SK-N-SH treated with all-trans-retinoic acid at 6 μM for 48 hours (cell line): ENCODE data around the gene TLDC2.

Source experiments
- ATAC-seq: fragments of 200-7000 bp; cut with Tn5 transposase; 3 replicates; pipeline ENCODE4 v1.9.1; 2020; ENCODE audit warnings: mild to moderate bottlenecking, moderate library complexity
- ARNTL ChIP-seq: fragments of 450-650 bp; formaldehyde crosslinking; IDR thresholded peaks from 2 replicates; pipeline ENCODE4 v1.5.0; 2020; ENCODE audit warnings: low read depth, mild to moderate bottlenecking, moderate library complexity, borderline replicate concordance
- BACH2 ChIP-seq: fragments of 250-450 bp; sonication (Bioruptor Pico); IDR thresholded peaks from 2 replicates; pipeline ENCODE4 v1.9.0; 2021; ENCODE audit warnings: mild to moderate bottlenecking, borderline replicate concordance
- CREB5 ChIP-seq: fragments of 250-450 bp; sonication (Bioruptor Pico); IDR thresholded peaks from 2 replicates; pipeline ENCODE4 v1.5.1; 2020; ENCODE audit warnings: low read depth, mild to moderate bottlenecking, moderate library complexity
- CSDC2 ChIP-seq: fragments of 250-450 bp; sonication (Bioruptor Pico); IDR thresholded peaks from 2 replicates; pipeline ENCODE4 v1.5.0; 2020; ENCODE audit warnings: mild to moderate bottlenecking, moderate library complexity
- ESRRG ChIP-seq: fragments of 250-450 bp; sonication (Bioruptor Pico); IDR thresholded peaks from 2 replicates; pipeline ENCODE4 v1.6.1; 2021; ENCODE audit warnings: mild to moderate bottlenecking
- ISL1 ChIP-seq: fragments of 250-450 bp; sonication (Bioruptor Pico); IDR thresholded peaks from 2 replicates; pipeline ENCODE4 v2.1.2; 2022; ENCODE audit warnings: mild to moderate bottlenecking, moderate library complexity
- OSR1 ChIP-seq: fragments of 250-450 bp; sonication (Bioruptor Pico); IDR thresholded peaks from 2 replicates; pipeline ENCODE4 v1.8.0; 2022; ENCODE audit warnings: moderate library complexity, mild to moderate bottlenecking, inconsistent platforms
- PATZ1 ChIP-seq: fragments of 250-450 bp; sonication (Bioruptor Pico); IDR thresholded peaks from 2 replicates; pipeline ENCODE4 v1.8.0; 2020; ENCODE audit warnings: mild to moderate bottlenecking, moderate library complexity, borderline replicate concordance
- RARB ChIP-seq: fragments of 250-450 bp; sonication (Bioruptor Pico); IDR thresholded peaks from 2 replicates; pipeline ENCODE4 v1.8.0; 2021; ENCODE audit warnings: mild to moderate bottlenecking, moderate library complexity
- SNAI2 ChIP-seq: fragments of 250-450 bp; sonication (Bioruptor Pico); IDR thresholded peaks from 2 replicates; pipeline ENCODE4 v1.5.0; 2020; ENCODE audit warnings: mild to moderate bottlenecking, moderate library complexity
- TCF4 ChIP-seq: fragments of 250-450 bp; sonication (Bioruptor Pico); IDR thresholded peaks from 2 replicates; pipeline ENCODE4 v1.8.0; 2021; ENCODE audit warnings: mild to moderate bottlenecking, moderate library complexity, borderline replicate concordance
- TOX ChIP-seq: fragments of 250-450 bp; sonication (Bioruptor Pico); IDR thresholded peaks from 2 replicates; pipeline ENCODE4 v1.8.0; 2021; ENCODE audit warnings: mild to moderate bottlenecking, moderate library complexity, borderline replicate concordance
- ZC3H10 ChIP-seq: fragments of 250-450 bp; sonication (Bioruptor Pico); IDR thresholded peaks from 2 replicates; pipeline ENCODE4 v1.5.1; 2021; ENCODE audit warnings: mild to moderate bottlenecking, moderate library complexity
- ZFP3 ChIP-seq: fragments of 250-450 bp; sonication (Bioruptor Pico); IDR thresholded peaks from 2 replicates; pipeline ENCODE4 v1.5.0; 2020; ENCODE audit warnings: mild to moderate bottlenecking, moderate library complexity
- ZFP30 ChIP-seq: fragments of 450-650 bp; formaldehyde crosslinking; IDR thresholded peaks from 2 replicates; pipeline ENCODE4 v1.5.0; 2022; ENCODE audit warnings: mild to moderate bottlenecking, moderate library complexity
- ZNF565 ChIP-seq: fragments of 450-650 bp; formaldehyde crosslinking; conservative IDR thresholded peaks from 2 replicates; pipeline ENCODE4 v1.5.0; 2020; ENCODE audit warnings: low read depth, mild to moderate bottlenecking, moderate library complexity
- ZNF70 ChIP-seq: fragments of 450-650 bp; formaldehyde crosslinking; IDR thresholded peaks from 2 replicates; pipeline ENCODE4 v1.5.0; 2020; ENCODE audit warnings: mild to moderate bottlenecking, moderate library complexity
- ZNF8 ChIP-seq: fragments of 450-650 bp; formaldehyde crosslinking; IDR thresholded peaks from 2 replicates; pipeline ENCODE4 v1.5.0; 2020; ENCODE audit warnings: mild to moderate bottlenecking, moderate library complexity
- TF ChIP-seq, protein P1 (sequence below): fragments of 250-450 bp; sonication (Bioruptor Pico); IDR thresholded peaks from 2 replicates; pipeline ENCODE4 v1.5.1; 2021; ENCODE audit warnings: mild to moderate bottlenecking, moderate library complexity
- TF ChIP-seq, protein P2 (sequence below): fragments of 250-450 bp; sonication (Bioruptor Pico); IDR thresholded peaks from 2 replicates; pipeline ENCODE4 v1.8.0; 2021; ENCODE audit warnings: low read depth, mild to moderate bottlenecking, moderate library complexity, borderline replicate concordance
- TF ChIP-seq, protein P3 (sequence below): fragments of 250-450 bp; sonication (Bioruptor Pico); IDR thresholded peaks from 2 replicates; pipeline ENCODE4 v1.5.0; 2020; ENCODE audit warnings: mild to moderate bottlenecking, moderate library complexity

Gene TLDC2

DNA sequence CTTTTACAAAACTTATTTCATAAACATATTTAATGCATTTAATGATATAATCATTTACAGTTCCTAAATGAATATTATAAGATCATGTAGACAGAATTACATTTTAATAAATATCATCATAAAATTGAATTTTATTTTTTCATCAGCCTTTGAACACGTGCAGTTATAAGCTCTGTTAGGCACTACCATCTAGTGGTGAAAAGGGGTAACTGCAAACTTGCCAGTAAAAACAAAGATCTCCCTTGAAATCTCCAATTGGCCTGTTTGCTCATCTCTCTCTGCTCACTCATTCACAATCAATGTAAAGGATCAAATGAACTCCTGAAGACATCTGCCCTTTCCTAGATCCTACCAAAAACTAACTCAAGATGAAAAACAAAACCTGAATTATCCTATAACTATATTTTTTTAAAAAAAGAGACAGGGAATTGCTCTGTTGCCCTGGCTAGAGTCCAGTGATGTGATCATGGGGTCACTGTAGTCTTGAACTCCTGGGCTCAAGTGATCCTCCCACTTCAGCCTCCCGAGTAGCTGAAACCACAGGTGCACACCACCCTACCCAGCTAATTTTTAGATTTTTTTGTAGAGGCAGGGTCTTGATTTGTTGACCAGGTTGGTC is 43.9 kb downstream of the TLDC2 start (continued):
- TF ChIP-seq ARNTL (CRISPR knock-in tag) (no peak), ZNF8 (CRISPR knock-in tag) (no peak), ZC3H10 (no peak), ISL1 (no peak), TOX (CRISPR knock-in tag) (no peak)

DNA sequence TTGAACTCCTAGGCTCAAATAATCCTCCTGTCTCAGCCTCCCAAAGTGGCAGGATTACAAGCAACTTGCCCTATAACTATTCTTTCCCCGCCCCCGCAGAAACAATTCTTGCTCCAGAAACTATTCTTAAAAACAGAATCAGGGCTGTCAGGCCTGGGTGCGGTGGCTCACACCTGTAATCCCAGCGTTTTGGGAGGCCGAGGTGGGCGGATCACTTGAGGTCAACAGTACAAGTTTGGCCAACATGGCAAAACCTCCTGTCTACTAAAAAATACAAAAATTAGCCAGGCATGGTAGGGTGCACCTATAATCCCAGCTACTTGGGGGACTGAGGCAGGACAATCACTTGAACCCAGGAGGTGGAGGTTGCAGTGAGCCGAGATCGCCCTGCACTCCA is 44.4 kb downstream of the TLDC2 start:
- TF ChIP-seq, protein P1, sequence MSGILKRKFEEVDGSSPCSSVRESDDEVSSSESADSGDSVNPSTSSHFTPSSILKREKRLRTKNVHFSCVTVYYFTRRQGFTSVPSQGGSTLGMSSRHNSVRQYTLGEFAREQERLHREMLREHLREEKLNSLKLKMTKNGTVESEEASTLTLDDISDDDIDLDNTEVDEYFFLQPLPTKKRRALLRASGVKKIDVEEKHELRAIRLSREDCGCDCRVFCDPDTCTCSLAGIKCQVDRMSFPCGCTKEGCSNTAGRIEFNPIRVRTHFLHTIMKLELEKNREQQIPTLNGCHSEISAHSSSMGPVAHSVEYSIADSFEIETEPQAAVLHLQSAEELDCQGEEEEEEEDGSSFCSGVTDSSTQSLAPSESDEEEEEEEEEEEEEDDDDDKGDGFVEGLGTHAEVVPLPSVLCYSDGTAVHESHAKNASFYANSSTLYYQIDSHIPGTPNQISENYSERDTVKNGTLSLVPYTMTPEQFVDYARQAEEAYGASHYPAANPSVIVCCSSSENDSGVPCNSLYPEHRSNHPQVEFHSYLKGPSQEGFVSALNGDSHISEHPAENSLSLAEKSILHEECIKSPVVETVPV (CRISPR knock-in tag): no peak
- TF ChIP-seq ZFP30 (CRISPR knock-in tag) (no peak), TOX (CRISPR knock-in tag) (no peak), ZNF565 (CRISPR knock-in tag) (no peak), ZC3H10 (no peak), OSR1 (CRISPR knock-in tag) (no peak), CREB5 (CRISPR knock-in tag) (no peak), TCF4 (no peak), ISL1 (no peak), BACH2 (CRISPR knock-in tag) (no peak), RARB (CRISPR knock-in tag) (no peak), ZFP3 (CRISPR knock-in tag) (no peak)
- TF ChIP-seq, protein P2, sequence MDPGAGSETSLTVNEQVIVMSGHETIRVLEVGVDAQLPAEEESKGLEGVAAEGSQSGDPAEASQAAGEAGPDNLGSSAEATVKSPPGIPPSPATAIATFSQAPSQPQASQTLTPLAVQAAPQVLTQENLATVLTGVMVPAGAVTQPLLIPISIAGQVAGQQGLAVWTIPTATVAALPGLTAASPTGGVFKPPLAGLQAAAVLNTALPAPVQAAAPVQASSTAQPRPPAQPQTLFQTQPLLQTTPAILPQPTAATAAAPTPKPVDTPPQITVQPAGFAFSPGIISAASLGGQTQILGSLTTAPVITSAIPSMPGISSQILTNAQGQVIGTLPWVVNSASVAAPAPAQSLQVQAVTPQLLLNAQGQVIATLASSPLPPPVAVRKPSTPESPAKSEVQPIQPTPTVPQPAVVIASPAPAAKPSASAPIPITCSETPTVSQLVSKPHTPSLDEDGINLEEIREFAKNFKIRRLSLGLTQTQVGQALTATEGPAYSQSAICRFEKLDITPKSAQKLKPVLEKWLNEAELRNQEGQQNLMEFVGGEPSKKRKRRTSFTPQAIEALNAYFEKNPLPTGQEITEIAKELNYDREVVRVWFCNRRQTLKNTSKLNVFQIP: no peak
- TF ChIP-seq, protein P3, sequence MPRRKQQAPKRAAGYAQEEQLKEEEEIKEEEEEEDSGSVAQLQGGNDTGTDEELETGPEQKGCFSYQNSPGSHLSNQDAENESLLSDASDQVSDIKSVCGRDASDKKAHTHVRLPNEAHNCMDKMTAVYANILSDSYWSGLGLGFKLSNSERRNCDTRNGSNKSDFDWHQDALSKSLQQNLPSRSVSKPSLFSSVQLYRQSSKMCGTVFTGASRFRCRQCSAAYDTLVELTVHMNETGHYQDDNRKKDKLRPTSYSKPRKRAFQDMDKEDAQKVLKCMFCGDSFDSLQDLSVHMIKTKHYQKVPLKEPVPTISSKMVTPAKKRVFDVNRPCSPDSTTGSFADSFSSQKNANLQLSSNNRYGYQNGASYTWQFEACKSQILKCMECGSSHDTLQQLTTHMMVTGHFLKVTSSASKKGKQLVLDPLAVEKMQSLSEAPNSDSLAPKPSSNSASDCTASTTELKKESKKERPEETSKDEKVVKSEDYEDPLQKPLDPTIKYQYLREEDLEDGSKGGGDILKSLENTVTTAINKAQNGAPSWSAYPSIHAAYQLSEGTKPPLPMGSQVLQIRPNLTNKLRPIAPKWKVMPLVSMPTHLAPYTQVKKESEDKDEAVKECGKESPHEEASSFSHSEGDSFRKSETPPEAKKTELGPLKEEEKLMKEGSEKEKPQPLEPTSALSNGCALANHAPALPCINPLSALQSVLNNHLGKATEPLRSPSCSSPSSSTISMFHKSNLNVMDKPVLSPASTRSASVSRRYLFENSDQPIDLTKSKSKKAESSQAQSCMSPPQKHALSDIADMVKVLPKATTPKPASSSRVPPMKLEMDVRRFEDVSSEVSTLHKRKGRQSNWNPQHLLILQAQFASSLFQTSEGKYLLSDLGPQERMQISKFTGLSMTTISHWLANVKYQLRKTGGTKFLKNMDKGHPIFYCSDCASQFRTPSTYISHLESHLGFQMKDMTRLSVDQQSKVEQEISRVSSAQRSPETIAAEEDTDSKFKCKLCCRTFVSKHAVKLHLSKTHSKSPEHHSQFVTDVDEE (CRISPR knock-in tag): no peak
- no peak for ATAC-seq

DNA sequence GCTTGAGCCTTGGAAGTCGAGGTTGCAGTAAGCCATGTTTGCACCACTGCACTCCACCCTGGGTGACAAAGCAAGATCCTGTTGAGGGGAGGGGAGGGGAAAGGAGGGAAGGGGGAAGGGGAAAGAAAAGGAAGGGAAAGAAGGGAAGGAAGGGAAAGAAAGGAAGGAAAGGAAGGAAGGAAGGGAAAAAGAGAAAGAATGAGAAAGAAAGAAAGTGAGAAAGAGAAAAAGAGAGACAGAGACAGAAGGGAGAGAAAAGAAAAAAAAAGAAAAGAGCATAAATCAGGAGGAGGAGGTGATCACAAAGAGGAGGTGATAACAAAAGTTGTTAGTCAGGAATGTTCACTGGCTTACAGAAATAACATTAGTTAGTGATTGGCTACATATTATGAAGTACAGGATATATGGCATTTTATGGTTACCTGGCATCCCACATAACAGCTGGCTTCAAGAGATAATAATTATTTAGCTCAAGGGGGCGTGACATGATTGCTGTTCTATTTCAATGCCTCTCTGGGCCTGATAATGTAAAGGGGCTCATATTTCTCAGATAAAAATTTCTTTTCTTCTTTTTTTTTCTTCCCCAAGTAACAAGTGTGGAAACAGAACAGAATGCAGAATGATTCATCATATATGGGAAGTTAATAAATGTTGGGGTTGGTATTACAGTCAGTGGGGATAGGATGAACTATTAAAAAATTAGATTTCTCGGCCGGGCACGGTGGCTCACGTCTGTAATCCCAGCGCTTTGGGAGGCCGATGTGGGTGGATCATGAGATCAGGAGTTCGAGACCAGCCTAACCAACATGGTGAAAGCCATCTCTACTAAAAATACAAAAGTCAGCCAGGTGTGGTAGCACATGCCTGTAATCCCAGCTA is 48.5 kb downstream of the TLDC2 start:
- no peak for ATAC-seq

More for the DNA sequence above, 48.5 kb downstream of the TLDC2 start:
- TF ChIP-seq, protein P2: no peak
- TF ChIP-seq ZFP3 (CRISPR knock-in tag) (no peak), RARB (CRISPR knock-in tag) (no peak), PATZ1 (no peak), ZC3H10 (no peak), OSR1 (CRISPR knock-in tag) (no peak), TCF4 (no peak), CSDC2 (CRISPR knock-in tag) (no peak), ARNTL (CRISPR knock-in tag) (no peak), ZNF70 (CRISPR knock-in tag) (no peak), ESRRG (CRISPR knock-in tag) (no peak), ZFP30 (CRISPR knock-in tag) (no peak), ISL1 (no peak), ZNF565 (CRISPR knock-in tag) (no peak), SNAI2 (CRISPR knock-in tag) (no peak)
- TF ChIP-seq, protein P3 (CRISPR knock-in tag): no peak
- TF ChIP-seq, all 23 proteins: peak for 0
